Large intestine (tissue), 3 donors: ENCODE measurements around the gene MACROH2A1. TPM values are rescaled to one million over a fixed set of nuclear protein-coding genes. Genes with fewer than 3 reads are reported as not detected.
A peak's percentile ranks its signal among the peaks of the same experiment; 100 is the strongest.

ENCODE experiments used
- DNase-seq, 2 donors: peaks; one replicate each; pipeline versions ENCODE4 v3.0.0 to v3.0.0-alpha.2; 2013
- H3K27ac ChIP-seq: one replicate; pipeline ENCODE4 v1.5.1; 2013; ENCODE audit warnings: low read length
- H3K27me3 ChIP-seq: 2 replicates; pipeline ENCODE4 v1.6.1; 2013; ENCODE audit warnings: low read length; ENCODE audit not compliant: control insufficient read depth, insufficient read depth
- H3K36me3 ChIP-seq: 2 replicates; pipeline ENCODE4 v1.6.1; 2013; ENCODE audit warnings: low read length; ENCODE audit not compliant: control insufficient read depth, insufficient read depth
- H3K4me1 ChIP-seq: one replicate; pipeline ENCODE4 v1.6.1; 2013; ENCODE audit warnings: low read length; ENCODE audit not compliant: control insufficient read depth, insufficient read depth
- H3K4me3 ChIP-seq: one replicate; pipeline ENCODE4 v1.5.1; 2013; ENCODE audit warnings: low read length
- H3K9me3 ChIP-seq: one replicate; pipeline ENCODE4 v1.6.1; 2013; ENCODE audit warnings: mild to moderate bottlenecking, low read depth, low read length, moderate library complexity; ENCODE audit not compliant: control insufficient read depth
- WGBS: methylation state at CpG from one replicate; pipeline ENCODE4 v1.1.5; 2013; ENCODE audit warnings: low lambda C conversion rate; ENCODE audit not compliant: insufficient coverage; 5-methylcytosine and 5-hydroxymethylcytosine counted together
- polyA plus RNA-seq: library from polyadenylated mRNA; unstranded; fragments of 120-200 nt; gene quantifications from one replicate; pipeline ENCODE4 v1.2.1, GENCODE V29; 2013

Gene MACROH2A1
- polyA plus RNA-seq, 1 donor, result 312 TPM

DNA sequence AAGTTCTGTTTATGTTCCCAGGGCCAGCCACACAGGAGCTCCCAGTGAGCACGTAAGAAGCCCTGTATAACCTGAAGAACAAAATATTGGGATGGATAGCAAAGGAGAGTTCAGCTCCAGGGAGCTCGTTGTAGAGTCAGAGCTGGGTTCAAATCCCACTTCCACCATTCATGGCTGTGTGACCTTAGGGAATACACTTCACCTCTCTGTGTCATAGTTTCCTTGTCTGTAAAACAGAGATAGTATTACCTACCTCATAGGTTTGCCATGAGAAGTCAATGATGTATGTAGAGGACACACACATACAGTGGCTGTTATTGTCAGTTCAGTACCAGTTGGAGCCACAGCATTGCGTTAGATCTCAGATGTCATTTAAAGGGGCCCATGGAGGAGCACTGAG lies 67.4 kb downstream of the MACROH2A1 start:
- Histone ChIP-seq H3K9me3 (no peaks in the 10 kb centered on the region), H3K4me1 (peaks cover 25% of the 10 kb centered on the region), H3K27me3 (no peaks in the 10 kb centered on the region), H3K36me3 (peaks cover 44% of the 10 kb centered on the region), H3K27ac (no peak overlapping the region), H3K4me3 (no peak overlapping the region)
- no peak for DNase-seq
- WGBS, result no CpG with 5 or more reads among the region's 3 CpGs

DNA sequence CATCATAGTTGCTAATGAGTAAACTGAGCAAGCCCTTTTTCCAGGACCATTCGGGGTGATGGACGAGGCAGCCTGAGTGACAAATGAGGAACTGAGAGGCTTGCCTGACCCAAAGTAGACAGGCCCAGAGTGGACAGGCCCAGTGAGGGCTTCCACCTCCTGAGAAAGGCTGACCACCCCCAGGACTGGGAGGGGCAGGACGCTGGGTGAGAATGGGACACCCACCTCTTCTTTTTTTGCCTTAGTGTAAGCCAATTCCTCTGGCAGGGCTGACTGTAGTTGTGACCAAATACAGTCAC lies 68.3 kb downstream of the MACROH2A1 start:
- Histone ChIP-seq H3K4me3 (no peak overlapping the region), H3K27ac (peak overlapping the region; percentile 68), H3K27me3 (no peaks in the 10 kb centered on the region), H3K9me3 (no peaks in the 10 kb centered on the region), H3K36me3 (peaks cover 35% of the 10 kb centered on the region), H3K4me1 (peaks cover 25% of the 10 kb centered on the region)
- 20% methylated on average over 1 of the region's 3 CpGs for WGBS
- DNase-seq, result peak in 1 of 2 donors; percentile 30

DNA sequence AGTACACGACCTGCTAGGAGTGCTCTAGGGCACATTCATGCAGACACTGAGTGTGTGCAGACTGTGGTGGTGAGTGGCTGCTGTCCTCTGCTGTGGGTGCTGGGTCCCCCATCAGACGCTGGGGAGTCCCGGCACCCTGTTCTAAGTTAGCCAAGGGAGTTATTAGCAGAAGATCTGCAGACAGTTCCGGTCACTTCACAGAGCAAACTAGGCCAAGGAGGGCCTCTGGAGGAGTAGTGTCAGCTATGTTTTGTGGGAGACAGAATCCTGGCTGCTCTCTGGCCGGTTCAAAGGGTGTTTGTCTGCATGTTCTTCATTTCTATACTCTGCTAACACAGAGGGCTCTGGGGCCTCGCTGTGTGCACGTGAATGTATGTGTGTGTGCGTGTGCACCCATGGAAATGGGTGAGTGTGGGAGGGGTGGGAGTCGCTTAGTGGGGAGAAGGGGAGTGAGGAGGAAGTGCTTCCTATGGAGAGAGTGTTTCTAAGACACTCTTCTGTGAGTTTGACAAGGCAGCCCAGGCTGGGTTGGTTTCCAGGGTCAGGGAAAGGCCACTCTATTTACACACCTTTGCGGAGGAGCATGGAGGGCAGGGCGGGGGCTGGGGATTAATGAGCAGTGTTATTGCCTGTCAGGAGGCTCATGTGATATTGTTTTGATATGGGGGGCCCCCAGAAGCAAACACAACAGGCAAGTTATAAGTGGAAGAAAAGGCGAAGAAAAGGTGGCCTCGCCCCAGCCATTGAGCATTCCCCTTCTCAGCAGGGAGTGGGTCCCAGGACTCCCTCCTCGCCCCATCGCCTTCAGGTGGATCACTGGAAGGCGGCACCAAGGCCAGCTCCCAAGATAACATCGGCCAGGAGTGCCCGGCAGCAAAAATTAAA lies 68.9 kb downstream of the MACROH2A1 start:
- no peaks in the 10 kb centered on the region for H3K27me3 ChIP-seq
- no CpG with 5 or more reads among the region's 18 CpGs for WGBS
- H3K27ac ChIP-seq, result peak overlapping the region; percentile 68
- peaks cover 29% of the 10 kb centered on the region for H3K36me3 ChIP-seq
- H3K4me1 ChIP-seq, result peaks cover 25% of the 10 kb centered on the region
- peak; percentile 40 to 77 for DNase-seq
- no peaks in the 10 kb centered on the region for H3K9me3 ChIP-seq
- no peak overlapping the region for H3K4me3 ChIP-seq

DNA sequence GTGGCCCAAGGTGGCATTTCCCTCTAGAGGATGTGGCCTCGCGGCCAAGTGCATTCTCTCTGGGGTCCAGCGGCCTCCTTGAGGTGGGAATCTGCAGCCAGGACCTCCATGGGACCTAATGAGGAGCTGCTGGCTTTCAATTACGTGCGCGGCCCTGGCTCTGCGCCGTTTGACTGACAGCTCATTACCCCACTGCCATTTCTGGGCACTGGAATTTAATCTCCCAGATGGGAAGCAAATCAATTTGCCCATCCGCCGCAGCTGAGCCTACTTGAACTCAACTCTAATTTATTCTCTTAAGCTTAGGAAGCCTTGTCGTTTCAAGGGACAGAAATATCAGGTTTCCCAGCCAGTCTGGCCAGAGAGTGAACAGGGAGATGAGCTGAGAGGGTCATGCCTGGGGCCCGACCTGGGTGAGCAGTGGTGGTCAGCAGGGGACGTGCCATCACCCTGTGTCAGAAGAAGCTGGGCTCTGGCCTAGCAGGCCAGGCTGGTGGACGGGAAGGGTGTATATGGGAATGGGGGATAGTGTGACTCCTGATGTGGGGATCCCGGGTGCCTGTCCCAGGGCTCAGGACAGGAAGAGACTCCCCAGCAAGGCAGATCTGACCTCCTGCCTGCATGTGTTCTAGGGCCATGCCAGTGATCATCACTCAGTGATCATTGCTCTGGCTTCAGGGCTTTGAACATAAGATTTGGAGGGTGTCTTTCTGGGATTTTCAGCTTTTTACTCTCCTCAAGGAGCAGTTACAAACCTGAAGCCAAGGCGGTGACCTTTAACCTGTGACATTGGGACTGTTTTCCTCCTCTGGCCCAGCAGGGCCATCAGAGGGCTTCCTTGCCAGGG lies 69.7 kb downstream of the MACROH2A1 start:
- Histone ChIP-seq H3K27me3 (no peaks in the 10 kb centered on the region), H3K4me1 (peaks cover 27% of the 10 kb centered on the region), H3K9me3 (no peaks in the 10 kb centered on the region), H3K36me3 (peaks cover 20% of the 10 kb centered on the region), H3K4me3 (no peak overlapping the region), H3K27ac (peak overlapping the region; percentile 68)
- no CpG with 5 or more reads among the region's 16 CpGs for WGBS
- DNase-seq, result no peak

DNA sequence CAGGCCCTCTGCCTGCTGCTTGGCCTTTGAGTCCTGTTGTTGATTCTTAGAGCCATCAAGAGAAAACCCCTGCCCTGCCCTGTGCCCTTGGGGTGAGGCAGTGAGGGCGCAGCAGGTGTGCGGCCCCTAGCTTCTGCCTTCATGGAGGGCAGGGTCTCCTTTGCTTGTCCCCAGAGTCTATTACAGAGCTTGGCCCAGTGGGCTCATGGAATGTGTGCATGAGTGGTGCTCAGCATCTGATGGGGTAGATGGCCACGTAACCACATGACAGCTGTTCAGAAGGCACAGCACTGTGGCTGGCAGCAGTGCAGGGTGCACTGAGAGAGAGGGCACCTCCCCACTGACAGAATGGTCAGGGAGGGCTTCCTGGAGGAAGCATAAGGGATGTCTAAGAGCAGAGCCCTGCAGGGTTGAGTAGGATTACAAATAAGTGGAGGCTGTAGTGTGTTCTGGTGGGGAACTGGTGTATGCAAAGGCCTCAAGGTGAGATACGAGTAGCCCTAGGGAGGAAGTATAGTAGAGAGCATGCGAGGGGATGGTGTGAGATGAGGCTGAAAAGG lies 70.8 kb downstream of the MACROH2A1 start:
- WGBS, result no CpG with 5 or more reads among the region's 5 CpGs
- DNase-seq, result peak in 1 of 2 donors; percentile 10

DNA sequence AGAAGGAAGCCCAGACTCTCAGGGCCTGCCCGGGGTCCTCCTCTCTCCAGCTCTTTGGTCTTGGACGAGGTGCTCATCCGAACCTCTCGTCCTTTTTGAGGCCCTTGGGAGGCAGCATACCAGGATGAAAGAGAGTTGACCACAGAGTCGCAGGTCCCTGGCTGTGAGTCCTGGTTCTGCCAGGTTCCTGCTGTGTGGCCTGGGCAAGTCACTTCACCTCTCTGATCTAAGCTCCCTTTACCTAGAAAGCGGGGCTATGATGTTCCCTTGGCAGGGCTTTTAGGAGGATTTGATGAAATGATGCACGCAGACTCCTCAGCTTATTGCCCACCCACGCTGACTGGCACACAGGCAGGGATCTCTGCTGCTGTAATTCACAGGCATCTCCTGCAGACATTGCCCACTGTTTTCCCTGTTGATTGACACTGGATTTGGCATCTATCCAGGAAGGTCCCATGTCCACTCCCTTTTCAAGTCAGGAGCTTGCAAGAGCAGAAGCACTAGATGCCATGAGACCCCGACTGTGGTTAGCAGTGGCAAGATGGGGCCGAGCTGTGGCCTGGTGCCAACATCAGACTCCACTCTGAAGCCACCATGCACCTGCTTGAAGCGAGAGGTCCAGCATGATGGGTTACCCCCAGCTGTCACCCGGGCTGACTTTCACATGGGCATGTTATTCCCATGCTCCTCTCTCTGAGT lies 71.5 kb downstream of the MACROH2A1 start:
- peaks cover 8% of the 10 kb centered on the region for H3K36me3 ChIP-seq
- DNase-seq, result no peak
- no peaks in the 10 kb centered on the region for H3K27me3 ChIP-seq
- WGBS, result no CpG with 5 or more reads among the region's 12 CpGs
- no peaks in the 10 kb centered on the region for H3K9me3 ChIP-seq
- H3K4me3 ChIP-seq, result no peak overlapping the region
- H3K4me1 ChIP-seq, result peaks cover 34% of the 10 kb centered on the region
- H3K27ac ChIP-seq, result no peak overlapping the region

More for the DNA sequence above, 70.8 kb downstream of the MACROH2A1 start:
- Histone ChIP-seq H3K4me1 (peaks cover 34% of the 10 kb centered on the region), H3K36me3 (peaks cover 12% of the 10 kb centered on the region), H3K27me3 (no peaks in the 10 kb centered on the region), H3K9me3 (no peaks in the 10 kb centered on the region), H3K4me3 (no peak overlapping the region), H3K27ac (no peak overlapping the region)

DNA sequence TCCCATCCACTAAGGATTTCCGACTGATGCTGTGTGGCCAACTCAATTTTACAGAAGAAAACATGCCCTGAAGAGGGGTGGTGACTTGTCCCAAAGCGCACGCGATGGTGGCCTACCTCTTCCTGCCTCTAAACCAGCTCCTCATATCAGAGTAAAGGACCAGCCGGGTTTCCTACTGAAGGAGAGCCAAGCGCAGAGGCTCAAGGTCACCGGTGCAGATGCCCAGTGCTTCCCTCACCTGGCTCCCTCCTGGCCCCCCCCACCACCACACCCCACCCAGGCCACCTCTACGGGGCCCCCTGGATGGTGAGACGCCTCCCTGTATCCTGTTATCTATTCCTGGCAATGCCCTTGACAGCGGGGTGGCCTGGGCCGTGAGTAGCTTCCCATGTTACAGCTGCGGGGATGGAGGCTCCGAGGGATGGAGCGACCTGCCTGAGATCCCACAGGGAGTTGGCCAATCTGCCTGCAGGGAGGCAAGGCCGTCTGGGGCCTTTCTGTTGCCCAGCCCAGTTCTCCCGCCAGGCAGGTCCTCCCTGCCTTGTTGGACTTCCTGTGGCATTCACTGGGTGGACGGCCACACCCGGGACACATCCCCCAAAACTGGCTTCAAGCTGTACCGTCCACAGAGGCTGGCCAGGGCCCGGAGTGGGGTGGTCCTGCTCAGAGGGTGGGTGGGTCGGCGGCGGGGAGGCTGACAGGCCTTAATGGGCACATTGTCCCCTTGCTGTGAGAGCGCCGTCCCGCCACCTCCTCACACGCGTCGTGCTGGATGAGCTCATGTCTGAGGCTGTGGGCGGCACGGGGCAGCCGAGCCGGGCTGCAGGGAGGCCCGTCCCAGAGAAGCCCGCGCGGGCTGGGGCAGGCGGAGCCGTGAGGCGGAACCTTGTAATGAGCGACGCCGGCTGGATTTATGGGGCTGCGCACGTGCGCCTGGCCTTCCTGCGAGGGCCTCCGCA lies 72.5 kb downstream of the MACROH2A1 start:
- no peak overlapping the region for H3K4me3 ChIP-seq
- H3K4me1 ChIP-seq, result peaks cover 34% of the 10 kb centered on the region
- H3K27ac ChIP-seq, result no peak overlapping the region
- no peak for DNase-seq
- WGBS, result no CpG with 5 or more reads among the region's 48 CpGs
- no peaks in the 10 kb centered on the region for H3K9me3 ChIP-seq
- peaks cover 5% of the 10 kb centered on the region for H3K36me3 ChIP-seq
- no peaks in the 10 kb centered on the region for H3K27me3 ChIP-seq

DNA sequence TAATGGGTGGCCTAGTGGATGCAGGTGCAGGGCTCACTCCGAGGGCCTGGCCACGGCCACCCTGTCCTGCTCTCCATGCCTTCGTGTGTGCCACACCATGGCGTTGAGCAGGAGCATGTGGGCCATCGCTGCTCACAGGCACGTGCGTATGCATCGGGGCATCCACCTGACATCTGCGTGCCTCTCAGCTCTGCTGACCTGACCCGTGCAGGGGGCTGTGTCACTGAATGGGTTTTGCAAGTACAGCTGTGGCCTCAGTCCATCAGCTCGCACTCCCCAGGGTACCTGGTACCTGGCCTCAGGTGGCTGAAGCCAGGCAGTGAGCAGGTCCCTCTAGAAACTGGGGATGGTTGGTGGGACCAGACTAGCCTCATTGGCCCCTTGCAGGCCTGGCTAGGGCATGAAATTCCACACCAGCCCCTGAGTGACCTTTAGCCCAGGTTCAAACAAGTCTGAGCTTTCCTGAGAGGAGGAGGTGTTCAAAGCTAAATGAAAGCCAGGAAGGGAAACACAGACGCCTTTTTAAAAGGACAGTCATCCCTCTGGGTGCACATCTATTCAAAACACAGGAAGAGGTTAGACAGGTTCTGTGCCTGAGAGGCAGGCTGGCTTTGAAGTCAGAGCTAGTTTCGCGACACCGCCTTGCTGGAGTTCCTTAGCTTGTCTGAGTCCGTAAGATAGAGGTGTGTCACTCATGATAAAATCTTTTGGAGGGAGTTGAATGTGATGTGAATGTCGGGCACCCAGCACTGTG lies 74.0 kb downstream of the MACROH2A1 start:
- H3K27ac ChIP-seq, result no peak overlapping the region
- no peaks in the 10 kb centered on the region for H3K27me3 ChIP-seq
- H3K9me3 ChIP-seq, result no peaks in the 10 kb centered on the region
- no CpG with 5 or more reads among the region's 17 CpGs for WGBS
- peak in 1 of 2 donors; percentile 13 for DNase-seq
- peaks cover 21% of the 10 kb centered on the region for H3K4me1 ChIP-seq
- H3K36me3 ChIP-seq, result no peaks in the 10 kb centered on the region
- H3K4me3 ChIP-seq, result no peak overlapping the region

DNA sequence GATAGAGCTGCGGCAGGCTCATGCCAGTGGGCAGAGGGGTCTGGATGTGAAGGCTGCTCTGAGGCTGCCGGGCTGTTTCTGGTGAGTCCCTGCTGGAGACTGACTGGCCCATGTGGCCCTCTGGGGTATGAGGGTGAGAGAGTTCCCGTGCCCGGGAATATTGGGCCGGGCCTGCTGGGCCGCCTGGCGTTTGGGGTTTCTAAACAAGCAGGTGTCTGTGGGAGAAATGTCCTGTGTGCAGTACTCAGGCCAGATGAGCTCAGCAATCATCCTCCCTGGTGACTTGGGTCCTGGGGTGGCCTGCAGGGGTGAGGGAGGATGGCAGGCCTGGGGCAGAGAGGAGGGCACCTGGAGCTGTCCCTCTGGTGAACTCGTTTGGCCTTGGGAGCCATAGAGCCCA lies 74.9 kb downstream of the MACROH2A1 start:
- no peak overlapping the region for H3K4me3 ChIP-seq
- DNase-seq, result no peak
- H3K27me3 ChIP-seq, result no peaks in the 10 kb centered on the region
- no peak overlapping the region for H3K27ac ChIP-seq
- peaks cover 12% of the 10 kb centered on the region for H3K4me1 ChIP-seq
- no peaks in the 10 kb centered on the region for H3K36me3 ChIP-seq
- no peaks in the 10 kb centered on the region for H3K9me3 ChIP-seq
- WGBS, result no CpG with 5 or more reads among the region's 8 CpGs
